ENCODE results near the gene EMILIN2. TPM values are rescaled to one million over a fixed set of nuclear protein-coding genes. Genes with fewer than 3 reads are reported as not detected.

Gene EMILIN2
- total and polyA plus RNA-seq, 9 of the 15 experiments (the other 6 are each of a cell fraction or from before 2014, with no cell fraction given) = 0.01 to 0.40 (median 0.19) TPM

- no peaks in the 10 kb centered on the region for H3K9me3 ChIP-seq (replicated peaks; ENCODE audit: control insufficient read depth, insufficient read depth, low read depth, low read length)
- 0 out of 2 replicates have a peak, but pooled peaks cover 5% of the 10 kb centered on the region for H4K20me1 ChIP-seq (replicated peaks; ENCODE audit: control insufficient read depth, insufficient read depth, low read length)
- H3K4me2 ChIP-seq (ENCODE audit: insufficient read depth, low read length) = no peak overlapping the region
- ATAC-seq (no peak), FAIRE-seq (no peak), DNase-seq (ENCODE audit: extremely low read depth in 1 of 4, low spot score in 3 of 4) (no peak)
- 39% methylated on average over 21 of the region's 22 CpGs for WGBS (ENCODE audit: insufficient coverage, low coverage, missing lambda C conversion rate)
- no peak overlapping the region for H2AFZ ChIP-seq (ENCODE audit: low read depth, low read length)
- H3K4me1 ChIP-seq (replicated peaks in 1 of 2; ENCODE audit: control insufficient read depth in 2 of 2, insufficient read depth in 2 of 2, low read length in 2 of 2) = peaks cover 4 to 30% of the 10 kb centered on the region in 2 experiments; a peak in 4 of 5 replicates
- intact Hi-C loops (cut with micrococcal nuclease) = no loop called here
- H3K36me3 ChIP-seq (ENCODE audit: control insufficient read depth, insufficient read depth, low read length) = no peaks in the 10 kb centered on the region; the same call in 2 of the 3 replicates
- H3K79me2 ChIP-seq (ENCODE audit: control insufficient read depth, insufficient read depth, low read length) = no peaks in the 10 kb centered on the region
- peaks cover 2 to 18% of the 10 kb centered on the region in 2 experiments; a peak in 3 of 5 replicates for H3K27me3 ChIP-seq (ENCODE audit: control insufficient read depth in 2 of 2, insufficient read depth in 2 of 2, low read length in 2 of 2)
- ChIA-PET POLR2A (interaction anchor here (0.6 to 3.7 kb wide), 3 partner anchors 10 to 337 kb away, joined by 3 to 15 read pairs (median 3); no protein-coding TSS in a partner anchor), CTCF (ENCODE audit: low intra/inter-chr PET ratio) (no interaction called here)
- H3K27ac ChIP-seq (ENCODE audit: extremely low read depth, low read depth, low read length) = no peak overlapping the region
- no peak overlapping the region for H3K4me3 ChIP-seq
- BruUV-seq (replicated peaks) = no TSS peak
- H3K9me1 ChIP-seq (ENCODE audit: control insufficient read depth, insufficient read depth, low read length) = no peaks in the 10 kb centered on the region
- H3K9ac ChIP-seq (ENCODE audit: insufficient read depth in 1 of 2, low read depth in 2 of 2, low read length in 2 of 2) = no peak overlapping the region
- no peak for TF ChIP-seq ZBTB8A (IDR thresholded peaks at IDR 0.05; ENCODE audit: partially characterized antibody)
- no peak for TF ChIP-seq SIN3B (IDR thresholded peaks at IDR 0.05; ENCODE audit: low read depth)
- no peak for TF ChIP-seq ZNF449 (CRISPR knock-in tag; IDR thresholded peaks at IDR 0.05)
- no peak for TF ChIP-seq ZNF507 (tag; conservative IDR thresholded peaks at IDR 0.05)
- TF ChIP-seq SNIP1 (IDR thresholded peaks at IDR 0.05; ENCODE audit: low read depth) = no peak
- TF ChIP-seq FOXA1 (IDR thresholded peaks at IDR 0.05; ENCODE audit: borderline replicate concordance) = no peak
- TF ChIP-seq OTX1 (CRISPR knock-in tag; IDR thresholded peaks at IDR 0.05) = no peak
- TF ChIP-seq MBD1 (CRISPR knock-in tag; IDR thresholded peaks at IDR 0.05) = no peak
- no peak for TF ChIP-seq TFAM (CRISPR knock-in tag; conservative IDR thresholded peaks at IDR 0.05)
- no peak for TF ChIP-seq MED1 (CRISPR knock-in tag; IDR thresholded peaks at IDR 0.05; ENCODE audit: borderline replicate concordance)
- no peak for TF ChIP-seq XRCC4 (IDR thresholded peaks at IDR 0.05; ENCODE audit: extremely low read depth, insufficient read depth, insufficient read length)
- no peak for TF ChIP-seq ZNF224 (CRISPR knock-in tag; IDR thresholded peaks at IDR 0.05)
- TF ChIP-seq MYC (IDR thresholded peaks at IDR 0.05; ENCODE audit: low read depth, low read length) = no peak
- no peak for TF ChIP-seq MYC (CRISPR knock-in tag; IDR thresholded peaks at IDR 0.05; ENCODE audit: borderline replicate concordance, low read depth)
- no peak for TF ChIP-seq CSDE1 (IDR thresholded peaks at IDR 0.05)
- in situ Hi-C loops (cut with MboI) = no loop called here
These were observed 62.8 kb downstream of the EMILIN2 start for GRCh38 chr18:2909431-2910140.
